Measurements from ENCODE around the gene NTSR2.
A peak's percentile ranks its signal among the peaks of the same experiment; 100 is the strongest.

The NTSR2 gene

DNA sequence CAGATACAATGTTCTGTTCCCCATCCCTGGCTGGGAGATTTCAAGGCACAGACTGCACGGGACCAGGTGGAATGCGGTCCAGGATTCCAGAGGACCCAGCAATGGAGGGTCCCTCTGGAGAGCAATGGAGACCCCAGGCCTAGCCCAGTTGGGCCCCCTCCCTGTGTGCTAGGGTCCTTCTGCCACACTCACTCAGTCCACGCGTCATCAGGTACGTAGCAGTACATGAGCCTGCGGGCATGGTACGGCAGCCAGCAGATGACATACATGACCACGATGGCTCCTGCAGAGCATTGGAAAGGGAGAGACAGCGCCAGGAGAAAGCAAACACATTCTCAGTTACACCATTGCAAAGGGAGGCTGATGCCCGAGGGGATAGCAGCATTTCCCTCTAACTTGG is 10.1 kb downstream of the NTSR2 start:
- no peak overlapping the region for H3K27ac ChIP-seq
- TF ChIP-seq, protein P1, sequence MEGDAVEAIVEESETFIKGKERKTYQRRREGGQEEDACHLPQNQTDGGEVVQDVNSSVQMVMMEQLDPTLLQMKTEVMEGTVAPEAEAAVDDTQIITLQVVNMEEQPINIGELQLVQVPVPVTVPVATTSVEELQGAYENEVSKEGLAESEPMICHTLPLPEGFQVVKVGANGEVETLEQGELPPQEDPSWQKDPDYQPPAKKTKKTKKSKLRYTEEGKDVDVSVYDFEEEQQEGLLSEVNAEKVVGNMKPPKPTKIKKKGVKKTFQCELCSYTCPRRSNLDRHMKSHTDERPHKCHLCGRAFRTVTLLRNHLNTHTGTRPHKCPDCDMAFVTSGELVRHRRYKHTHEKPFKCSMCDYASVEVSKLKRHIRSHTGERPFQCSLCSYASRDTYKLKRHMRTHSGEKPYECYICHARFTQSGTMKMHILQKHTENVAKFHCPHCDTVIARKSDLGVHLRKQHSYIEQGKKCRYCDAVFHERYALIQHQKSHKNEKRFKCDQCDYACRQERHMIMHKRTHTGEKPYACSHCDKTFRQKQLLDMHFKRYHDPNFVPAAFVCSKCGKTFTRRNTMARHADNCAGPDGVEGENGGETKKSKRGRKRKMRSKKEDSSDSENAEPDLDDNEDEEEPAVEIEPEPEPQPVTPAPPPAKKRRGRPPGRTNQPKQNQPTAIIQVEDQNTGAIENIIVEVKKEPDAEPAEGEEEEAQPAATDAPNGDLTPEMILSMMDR (conservative IDR thresholded peaks at IDR 0.05), result no peak

DNA sequence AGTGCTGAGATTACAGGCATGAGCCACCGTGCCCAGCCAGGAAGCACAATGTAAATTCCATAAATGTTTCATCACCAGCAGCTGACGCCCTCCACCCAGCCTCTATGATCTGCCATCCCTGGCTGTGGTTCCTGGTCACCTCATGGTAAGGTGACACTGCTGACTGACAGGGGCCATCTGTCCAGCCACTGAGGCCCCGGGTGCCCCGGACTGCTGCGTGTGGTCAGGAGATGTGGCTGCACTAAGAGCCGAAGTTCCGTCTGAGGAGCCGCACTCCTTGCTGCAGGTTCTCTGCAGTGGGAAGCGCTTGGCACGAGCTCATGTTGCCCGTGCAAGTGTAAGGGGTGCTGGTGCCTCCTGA is 10.9 kb downstream of the NTSR2 start:
- TF ChIP-seq, protein P1 (conservative IDR thresholded peaks at IDR 0.05), result no peak
- H3K27ac ChIP-seq, result no peak overlapping the region

DNA sequence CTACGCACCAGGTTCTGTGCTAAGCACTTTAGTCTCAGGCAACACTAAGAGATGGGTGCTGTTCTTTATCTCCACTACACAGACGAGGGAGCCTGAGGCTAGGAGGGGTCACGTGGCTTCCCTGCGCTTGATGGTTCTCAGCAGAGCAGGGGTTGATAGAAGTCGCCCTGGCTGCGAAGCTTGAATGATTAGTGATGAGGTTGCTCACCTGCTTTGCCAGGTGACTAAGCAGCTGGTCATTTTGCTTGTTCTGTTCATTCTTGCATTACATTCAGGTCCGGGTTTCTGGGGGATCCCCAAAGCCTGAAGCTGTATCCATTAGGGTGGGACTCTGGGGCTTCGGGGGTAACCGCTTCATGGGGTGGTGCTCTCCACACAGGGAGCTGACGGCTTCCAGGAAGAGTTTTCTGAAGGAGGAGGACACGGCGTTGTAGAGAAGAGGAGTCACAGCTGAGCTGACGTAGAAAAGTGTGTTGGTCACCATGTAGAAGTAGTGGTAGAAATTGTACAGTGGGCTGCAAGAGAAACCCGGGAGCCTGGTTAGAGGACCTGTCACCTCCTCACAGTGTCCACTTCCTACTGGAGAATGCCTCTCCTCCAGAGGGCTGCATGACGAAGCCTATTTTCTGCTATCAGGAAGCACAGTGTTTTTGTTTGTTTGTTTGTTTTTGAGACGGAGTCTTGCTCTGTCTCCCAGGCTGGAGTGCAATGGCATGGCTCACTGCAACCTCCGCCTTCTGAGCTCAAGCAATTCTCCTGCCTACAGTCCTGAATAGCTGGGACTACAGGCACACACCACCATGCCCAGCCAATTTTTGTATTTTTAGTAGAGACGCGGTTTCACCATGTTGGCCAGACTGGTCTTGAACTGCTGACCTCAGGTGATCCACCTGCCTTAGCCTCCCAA is 11.5 kb downstream of the NTSR2 start:
- no peak overlapping the region for H3K27ac ChIP-seq
- TF ChIP-seq, protein P1 (conservative IDR thresholded peaks at IDR 0.05), result no peak

DNA sequence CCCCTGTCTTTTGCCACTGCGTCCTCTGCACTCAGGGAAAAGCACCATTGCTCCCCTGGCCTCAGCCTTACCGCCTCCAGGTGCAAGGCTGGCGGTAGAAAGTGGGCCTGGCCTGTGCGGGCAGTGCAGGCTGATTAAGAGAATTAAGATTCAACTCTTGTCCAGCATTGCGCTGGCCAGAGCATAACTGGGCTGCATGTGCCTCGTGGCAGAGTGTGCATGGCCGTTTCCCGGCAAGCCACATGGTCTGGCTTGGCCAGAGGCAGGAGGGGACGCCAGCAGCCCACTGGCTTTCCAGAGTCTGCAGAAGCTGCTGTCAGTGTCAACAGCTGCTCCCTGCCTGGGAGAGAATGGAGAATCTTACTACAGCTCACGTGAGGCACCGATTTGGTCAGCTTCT is 12.3 kb downstream of the NTSR2 start:
- H3K27ac ChIP-seq, result peak overlapping the region; percentile 95; the same call in 1 of the 2 replicates
- TF ChIP-seq, protein P1 (conservative IDR thresholded peaks at IDR 0.05), result no peak

DNA sequence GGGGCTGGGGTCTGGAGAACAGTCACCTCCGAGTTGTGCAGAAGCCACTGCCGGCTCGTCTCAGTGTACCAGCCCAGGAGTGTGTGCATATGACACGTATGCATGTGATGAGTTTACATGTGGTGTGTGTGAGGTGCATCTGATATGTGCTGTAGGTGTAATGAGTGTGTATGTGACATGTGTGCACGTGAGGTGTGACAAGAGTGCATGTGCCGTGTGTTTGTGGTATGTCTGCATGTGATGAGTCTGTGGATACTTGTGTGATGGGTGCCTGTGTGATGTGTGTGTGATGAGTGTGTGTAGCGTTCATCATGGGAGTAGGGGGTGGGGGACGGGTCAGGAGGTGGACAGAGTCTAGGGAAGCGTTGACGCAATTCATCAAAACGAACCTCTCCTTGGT is 12.8 kb downstream of the NTSR2 start:
- TF ChIP-seq, protein P1 (conservative IDR thresholded peaks at IDR 0.05), result no peak
- H3K27ac ChIP-seq, result peak overlapping the region; percentile 95

DNA sequence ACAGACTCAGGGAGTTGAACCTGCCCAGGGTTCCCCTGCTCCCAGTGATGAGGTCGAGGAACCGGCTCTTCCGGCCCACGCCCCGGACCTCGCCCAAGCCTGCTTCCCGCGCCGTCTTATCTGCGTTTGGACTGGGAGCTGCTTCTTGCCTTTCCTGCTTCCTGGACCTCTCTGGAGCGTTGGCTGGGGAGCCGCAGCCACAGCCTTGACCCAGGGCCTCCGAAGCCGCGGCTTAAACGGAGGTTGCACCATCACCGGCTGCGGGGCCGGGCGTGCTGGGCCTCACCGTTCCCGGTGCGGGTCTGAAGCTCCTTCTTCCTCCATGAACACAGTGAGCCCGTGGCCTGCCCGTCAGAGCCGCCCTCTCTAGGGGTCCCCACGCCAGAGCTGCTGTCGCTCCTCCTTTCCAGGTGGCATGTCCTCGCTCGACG is 13.3 kb downstream of the NTSR2 start:
- TF ChIP-seq, protein P1 (conservative IDR thresholded peaks at IDR 0.05), result no peak
- H3K27ac ChIP-seq, result peak overlapping the region; percentile 95

DNA sequence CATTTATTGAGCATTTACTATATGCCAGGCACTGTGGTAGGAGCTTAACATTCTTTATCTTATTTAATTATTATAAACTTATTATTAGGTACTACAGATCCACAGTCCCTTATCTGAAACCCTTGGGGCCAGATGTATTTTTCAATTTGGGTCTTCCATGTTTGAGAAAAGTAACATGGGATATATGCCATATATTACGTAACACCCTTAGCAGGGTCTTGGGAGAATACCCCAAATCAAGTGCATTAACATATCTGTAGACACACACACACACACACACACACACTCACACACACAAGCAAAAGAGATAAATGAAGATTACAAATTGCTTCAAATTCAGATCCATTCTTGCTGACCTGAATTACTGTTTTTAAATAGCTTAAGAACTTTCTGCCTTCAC is 13.7 kb downstream of the NTSR2 start:
- peak overlapping the region; percentile 95 for H3K27ac ChIP-seq

More for the DNA sequence above, 13.7 kb downstream of the NTSR2 start:
- TF ChIP-seq, protein P1 (conservative IDR thresholded peaks at IDR 0.05), result no peak

All from VCaP (cell line).